Measurements from ENCODE around the gene OR6Q1. TPM values are rescaled to one million over a fixed set of nuclear protein-coding genes. Genes with fewer than 3 reads are reported as not detected.

OR6Q1 gene
- total and polyA plus RNA-seq, 2 of the 13 experiments (the other 11 are each of a cell fraction or from before 2014, with no cell fraction given) = not detected

DNA sequence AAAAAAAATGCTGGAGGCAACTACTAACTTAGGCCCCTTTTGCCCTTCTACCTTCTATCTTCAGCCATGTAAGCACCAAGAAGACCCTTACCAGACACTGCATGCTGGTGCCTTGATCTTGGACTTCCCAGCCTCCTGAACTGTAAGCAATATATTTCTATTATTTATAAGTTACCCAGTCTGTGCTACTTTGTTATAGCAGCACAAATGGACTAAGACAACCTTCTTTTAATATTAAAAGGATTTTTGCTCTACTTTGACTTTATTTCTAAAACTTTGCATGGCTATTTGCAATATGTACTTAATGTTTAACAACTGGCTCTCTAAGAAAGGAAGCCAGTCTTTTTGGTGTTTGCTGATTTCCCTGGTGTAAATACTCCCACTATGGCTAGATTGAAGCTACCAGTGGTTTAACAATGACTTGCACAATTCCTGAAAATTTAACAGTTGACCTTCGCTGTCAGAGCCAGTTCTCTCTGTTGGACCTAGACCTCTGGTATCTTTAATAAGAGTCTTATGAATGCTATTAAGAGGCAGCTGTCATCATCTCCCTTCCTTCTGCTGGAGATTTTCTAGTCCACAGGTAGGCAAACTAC, 25.2 kb downstream of the OR6Q1 start (continued):
- TF ChIP-seq TFDP1 (CRISPR knock-in tag; IDR thresholded peaks at IDR 0.05; ENCODE audit: borderline replicate concordance) (no peak), SOX6 (IDR thresholded peaks at IDR 0.05) (no peak), SOX6 (CRISPR knock-in tag; IDR thresholded peaks at IDR 0.05) (peak; percentile 61; the same call in 1 of the 2 replicates), HES4 (CRISPR knock-in tag; IDR thresholded peaks at IDR 0.05; ENCODE audit: borderline replicate concordance) (no peak), TCF7L2 (IDR thresholded peaks at IDR 0.05; ENCODE audit: low read depth, low read length) (no peak), ZFP41 (CRISPR knock-in tag; IDR thresholded peaks at IDR 0.05; ENCODE audit: borderline replicate concordance) (no peak), ZNF318 (CRISPR knock-in tag; IDR thresholded peaks at IDR 0.05) (no peak), ZNF546 (CRISPR knock-in tag; conservative IDR thresholded peaks at IDR 0.05) (no peak), ISL2 (CRISPR knock-in tag; IDR thresholded peaks at IDR 0.05) (0 out of 2 replicates have a peak, but pooled peaks have one; percentile 41), ZNF124 (CRISPR knock-in tag; IDR thresholded peaks at IDR 0.05) (no peak), NFE2 (CRISPR knock-in tag; IDR thresholded peaks at IDR 0.05) (peak; percentile 55; the same call in 1 of the 2 replicates), PHF20 (CRISPR knock-in tag; IDR thresholded peaks at IDR 0.05) (no peak), ZNF317 (CRISPR knock-in tag; IDR thresholded peaks at IDR 0.05) (0 out of 2 replicates have a peak, but pooled peaks have one; percentile 76), ZNF747 (CRISPR knock-in tag; IDR thresholded peaks at IDR 0.05; ENCODE audit: borderline replicate concordance) (no peak), ZNF292 (CRISPR knock-in tag; IDR thresholded peaks at IDR 0.05; ENCODE audit: borderline replicate concordance, low read depth) (no peak), EP300 (IDR thresholded peaks at IDR 0.05; ENCODE audit: low read depth in 2 of 2, low read length in 2 of 2) (peak in 1 of 2 experiments; percentile 51; a peak in 1 of 4 replicates), EP300 (CRISPR knock-in tag; IDR thresholded peaks at IDR 0.05; ENCODE audit: borderline replicate concordance) (no peak)
- TF ChIP-seq, protein P1, sequence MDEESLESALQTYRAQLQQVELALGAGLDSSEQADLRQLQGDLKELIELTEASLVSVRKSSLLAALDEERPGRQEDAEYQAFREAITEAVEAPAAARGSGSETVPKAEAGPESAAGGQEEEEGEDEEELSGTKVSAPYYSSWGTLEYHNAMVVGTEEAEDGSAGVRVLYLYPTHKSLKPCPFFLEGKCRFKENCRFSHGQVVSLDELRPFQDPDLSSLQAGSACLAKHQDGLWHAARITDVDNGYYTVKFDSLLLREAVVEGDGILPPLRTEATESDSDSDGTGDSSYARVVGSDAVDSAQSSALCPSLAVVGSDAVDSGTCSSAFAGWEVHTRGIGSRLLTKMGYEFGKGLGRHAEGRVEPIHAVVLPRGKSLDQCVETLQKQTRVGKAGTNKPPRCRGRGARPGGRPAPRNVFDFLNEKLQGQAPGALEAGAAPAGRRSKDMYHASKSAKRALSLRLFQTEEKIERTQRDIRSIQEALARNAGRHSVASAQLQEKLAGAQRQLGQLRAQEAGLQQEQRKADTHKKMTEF (CRISPR knock-in tag; IDR thresholded peaks at IDR 0.05) = no peak
